Progenitor cell of endocrine pancreas (in vitro differentiated cells): ENCODE data around the gene EBF3. TPM values are rescaled to one million over a fixed set of nuclear protein-coding genes. Genes with fewer than 3 reads are reported as not detected.

Experiments
- DNase-seq: peaks from one replicate; pipeline ENCODE4 v3.0.0; 2021; ENCODE audit warnings: low spot score; ENCODE audit not compliant: unreplicated experiment
- H3K27ac Mint-ChIP-seq: 2 replicates; pipeline ENCODE4 v1.8.0; 2021; ENCODE audit warnings: mild to moderate bottlenecking, moderate library complexity, mixed read lengths
- H3K27me3 Mint-ChIP-seq: 2 replicates; pipeline ENCODE4 v1.8.0; 2021; ENCODE audit warnings: mixed read lengths
- H3K36me3 Mint-ChIP-seq: 2 replicates; pipeline ENCODE4 v1.8.0; 2022; ENCODE audit warnings: mixed read lengths; ENCODE audit not compliant: insufficient read depth
- H3K4me1 Mint-ChIP-seq: 2 replicates; pipeline ENCODE4 v1.8.0; 2021; ENCODE audit warnings: low read depth, mixed read lengths
- H3K4me3 Mint-ChIP-seq: 2 replicates; pipeline ENCODE4 v1.8.0; 2021; ENCODE audit warnings: low read depth, mild to moderate bottlenecking, moderate library complexity, mixed read lengths
- H3K9me3 Mint-ChIP-seq: 2 replicates; pipeline ENCODE4 v1.8.0; 2021; ENCODE audit warnings: low read depth, mixed read lengths
- total RNA-seq: library from RNA; stranded (reverse); gene quantifications from 2 replicates; pipeline ENCODE4 v1.2.1, GENCODE V29; 2021
- TF ChIP-seq, protein P1 (sequence below): fragments of 200-600 bp; sonication (generic); IDR thresholded peaks from one replicate; pipeline ENCODE4 v1.5.0; 2021; ENCODE audit warnings: antibody characterized with exemption, mild to moderate bottlenecking; ENCODE audit not compliant: unreplicated experiment

EBF3 gene
- total RNA-seq, 1 donor from 2014 or later = 0.19 TPM

DNA sequence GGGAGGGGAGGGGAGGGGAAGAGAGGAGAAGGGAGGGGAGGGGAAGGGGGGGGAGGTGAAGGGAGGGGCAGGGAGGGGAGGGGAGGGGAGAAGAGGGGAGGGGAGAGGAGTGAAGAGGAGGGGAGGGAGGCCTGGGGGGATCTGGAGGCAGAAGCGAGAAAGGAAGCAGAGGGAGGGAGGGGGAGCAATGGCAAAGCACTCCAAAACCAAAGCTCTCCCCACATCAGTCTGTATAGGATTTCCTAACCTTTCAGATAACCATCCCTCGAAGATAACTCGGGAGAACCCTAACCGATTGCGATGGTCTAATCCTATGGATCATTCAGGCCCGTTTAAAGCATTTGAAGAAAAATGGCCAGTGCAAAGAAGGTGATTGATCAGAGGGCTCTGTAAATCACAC, 19.0 kb downstream of the EBF3 start:
- no peak overlapping the region for H3K27ac Mint-ChIP-seq
- no peak for DNase-seq
- H3K4me3 Mint-ChIP-seq = no peak overlapping the region
- peaks cover 70% of the 10 kb centered on the region for H3K27me3 Mint-ChIP-seq
- H3K9me3 Mint-ChIP-seq = no peaks in the 10 kb centered on the region
- TF ChIP-seq, protein P1, sequence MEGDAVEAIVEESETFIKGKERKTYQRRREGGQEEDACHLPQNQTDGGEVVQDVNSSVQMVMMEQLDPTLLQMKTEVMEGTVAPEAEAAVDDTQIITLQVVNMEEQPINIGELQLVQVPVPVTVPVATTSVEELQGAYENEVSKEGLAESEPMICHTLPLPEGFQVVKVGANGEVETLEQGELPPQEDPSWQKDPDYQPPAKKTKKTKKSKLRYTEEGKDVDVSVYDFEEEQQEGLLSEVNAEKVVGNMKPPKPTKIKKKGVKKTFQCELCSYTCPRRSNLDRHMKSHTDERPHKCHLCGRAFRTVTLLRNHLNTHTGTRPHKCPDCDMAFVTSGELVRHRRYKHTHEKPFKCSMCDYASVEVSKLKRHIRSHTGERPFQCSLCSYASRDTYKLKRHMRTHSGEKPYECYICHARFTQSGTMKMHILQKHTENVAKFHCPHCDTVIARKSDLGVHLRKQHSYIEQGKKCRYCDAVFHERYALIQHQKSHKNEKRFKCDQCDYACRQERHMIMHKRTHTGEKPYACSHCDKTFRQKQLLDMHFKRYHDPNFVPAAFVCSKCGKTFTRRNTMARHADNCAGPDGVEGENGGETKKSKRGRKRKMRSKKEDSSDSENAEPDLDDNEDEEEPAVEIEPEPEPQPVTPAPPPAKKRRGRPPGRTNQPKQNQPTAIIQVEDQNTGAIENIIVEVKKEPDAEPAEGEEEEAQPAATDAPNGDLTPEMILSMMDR = no peak
- peaks cover 7% of the 10 kb centered on the region for H3K4me1 Mint-ChIP-seq
- H3K36me3 Mint-ChIP-seq = no peaks in the 10 kb centered on the region

DNA sequence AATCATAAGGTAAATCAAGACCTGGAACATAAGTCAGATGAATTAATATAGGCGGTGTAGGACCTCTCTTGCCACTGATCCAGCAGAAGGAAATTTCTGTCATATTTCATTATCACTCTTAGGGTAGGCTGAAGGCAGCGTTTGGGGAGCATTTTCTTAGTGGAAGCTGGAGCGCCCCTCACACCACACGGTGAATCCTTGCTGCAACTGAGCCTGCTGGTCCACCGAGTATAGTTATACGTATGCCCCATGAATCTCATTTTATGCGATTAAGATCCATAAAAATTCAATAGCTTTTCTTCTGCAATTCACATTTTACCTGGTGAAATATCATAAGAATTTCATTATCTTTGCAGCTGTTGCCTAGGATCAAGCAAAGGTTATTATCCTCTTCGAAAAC, 19.6 kb downstream of the EBF3 start:
- H3K4me1 Mint-ChIP-seq = peaks cover 7% of the 10 kb centered on the region

GRCh38 chr10:129942936-129943715, 20.9 kb downstream of the EBF3 start:
- Mint-ChIP-seq H3K4me1 (peaks cover 7% of the 10 kb centered on the region), H3K36me3 (no peaks in the 10 kb centered on the region), H3K9me3 (no peaks in the 10 kb centered on the region), H3K27me3 (peaks cover 73% of the 10 kb centered on the region), H3K4me3 (no peak overlapping the region), H3K27ac (no peak overlapping the region)
- TF ChIP-seq, protein P1 = no peak
- DNase-seq = no peak

More for the DNA sequence above, 19.6 kb downstream of the EBF3 start:
- Mint-ChIP-seq H3K27me3 (peaks cover 72% of the 10 kb centered on the region), H3K36me3 (no peaks in the 10 kb centered on the region), H3K4me3 (no peak overlapping the region), H3K9me3 (no peaks in the 10 kb centered on the region), H3K27ac (no peak overlapping the region)
- TF ChIP-seq, protein P1 = no peak
- no peak for DNase-seq

DNA sequence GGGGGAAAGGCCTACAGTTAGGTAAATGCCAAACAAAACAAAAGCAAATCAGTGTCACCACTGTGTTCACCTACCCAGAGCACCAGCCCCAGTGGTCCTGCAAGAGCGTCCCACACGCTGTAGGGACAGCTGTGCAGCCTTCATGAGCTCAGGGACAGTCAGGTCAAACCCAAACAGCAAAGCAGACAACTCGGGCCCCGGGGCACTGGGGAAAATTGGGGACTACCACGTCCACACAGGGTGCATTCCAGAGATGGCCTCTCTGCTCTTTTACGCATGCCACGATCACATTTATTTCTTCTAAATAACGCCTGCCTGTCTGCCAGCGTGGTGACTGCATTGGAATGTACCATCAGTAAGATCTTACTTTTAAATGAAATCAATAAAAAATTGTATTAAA, 21.7 kb downstream of the EBF3 start:
- H3K4me3 Mint-ChIP-seq = no peak overlapping the region
- peaks cover 80% of the 10 kb centered on the region for H3K27me3 Mint-ChIP-seq
- DNase-seq = no peak
- H3K9me3 Mint-ChIP-seq = no peaks in the 10 kb centered on the region
- H3K36me3 Mint-ChIP-seq = no peaks in the 10 kb centered on the region
- TF ChIP-seq, protein P1 = no peak
- no peak overlapping the region for H3K27ac Mint-ChIP-seq
- H3K4me1 Mint-ChIP-seq = peaks cover 7% of the 10 kb centered on the region

DNA sequence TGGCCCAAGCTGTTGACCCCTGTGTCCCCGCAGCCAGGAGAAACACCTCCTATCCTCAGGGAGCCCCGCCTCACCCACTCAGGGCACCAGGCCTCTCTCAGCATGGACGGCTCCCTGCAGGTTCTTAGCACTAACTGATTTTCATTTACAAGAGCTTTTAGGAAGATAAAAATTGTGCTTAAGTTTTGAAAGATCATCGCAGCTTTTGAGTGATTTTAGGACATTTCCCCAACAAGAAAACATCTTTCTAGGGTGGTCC, 22.1 kb downstream of the EBF3 start:
- H3K9me3 Mint-ChIP-seq = no peaks in the 10 kb centered on the region
- no peak for DNase-seq
- H3K27me3 Mint-ChIP-seq = peaks cover 84% of the 10 kb centered on the region
- no peak overlapping the region for H3K4me3 Mint-ChIP-seq
- TF ChIP-seq, protein P1 = no peak
- H3K27ac Mint-ChIP-seq = no peak overlapping the region
- no peaks in the 10 kb centered on the region for H3K36me3 Mint-ChIP-seq
- peaks cover 7% of the 10 kb centered on the region for H3K4me1 Mint-ChIP-seq
